ENCODE results near the gene RAB14.

Gene RAB14

DNA sequence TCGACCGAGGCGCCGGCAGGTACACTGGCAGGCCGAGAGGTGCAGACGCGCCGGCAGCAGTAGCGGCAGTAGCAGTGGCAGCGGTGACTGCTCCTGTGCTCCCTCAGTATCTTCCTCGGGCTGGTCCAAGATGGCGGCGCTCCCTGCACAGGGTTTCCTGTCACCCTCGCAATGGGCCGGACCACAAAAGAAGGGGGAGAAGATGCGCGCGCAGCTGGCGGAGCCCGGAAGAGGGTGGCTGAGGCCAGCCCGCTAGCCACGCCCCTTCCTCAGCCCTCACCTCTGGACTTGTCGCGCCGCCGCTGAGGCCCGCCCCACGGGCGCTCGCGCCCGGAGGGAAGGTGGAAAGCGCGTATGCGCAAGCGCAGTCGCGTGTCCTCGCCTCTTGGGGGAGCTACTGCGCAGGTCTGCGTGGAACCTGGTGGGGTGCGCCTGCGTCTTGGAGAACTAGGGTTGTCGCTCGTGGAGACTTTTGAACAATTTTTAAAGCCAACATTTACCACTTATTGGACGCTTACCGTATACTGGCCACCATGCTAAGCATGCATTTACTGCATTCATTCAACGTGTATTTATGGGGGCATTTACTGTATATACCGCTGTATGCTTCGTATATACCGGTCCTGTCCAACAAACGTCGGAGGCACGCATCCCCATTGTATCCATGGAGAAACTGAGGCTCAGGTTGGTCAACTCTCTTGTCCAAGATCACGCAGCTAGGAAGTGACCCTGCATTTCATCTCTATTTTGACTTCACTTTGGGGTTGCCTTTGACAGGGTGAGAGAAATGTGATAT lies at the start of gene RAB14:
Gene RAB14 (minus strand): TSS at position 132 of the 796 bp plus-strand sequence. CDS start 8,457 bp downstream, outside the sequence.
- FAIRE-seq, result peak; percentile 96

DNA sequence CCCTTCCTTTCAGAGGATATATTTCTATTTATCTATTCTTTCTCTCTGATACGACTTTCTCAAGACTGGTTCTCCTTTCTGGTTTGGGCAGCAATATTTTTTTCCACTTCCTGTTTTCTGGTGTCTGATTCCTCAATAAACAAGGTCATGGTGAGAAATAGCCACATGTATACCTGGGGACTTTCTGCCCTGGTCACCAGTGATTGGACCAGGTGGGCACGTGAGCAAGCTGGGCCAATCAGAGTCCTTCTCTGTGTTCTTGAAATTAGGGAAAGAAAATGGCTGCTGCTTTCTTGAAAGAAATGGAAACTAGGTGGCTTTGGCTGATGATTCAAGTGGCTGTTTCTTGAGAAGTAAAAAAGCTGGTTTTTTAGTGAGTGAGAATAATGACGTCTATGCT lies 47.9 kb upstream of the RAB14 start:
- FAIRE-seq, result no peak

DNA sequence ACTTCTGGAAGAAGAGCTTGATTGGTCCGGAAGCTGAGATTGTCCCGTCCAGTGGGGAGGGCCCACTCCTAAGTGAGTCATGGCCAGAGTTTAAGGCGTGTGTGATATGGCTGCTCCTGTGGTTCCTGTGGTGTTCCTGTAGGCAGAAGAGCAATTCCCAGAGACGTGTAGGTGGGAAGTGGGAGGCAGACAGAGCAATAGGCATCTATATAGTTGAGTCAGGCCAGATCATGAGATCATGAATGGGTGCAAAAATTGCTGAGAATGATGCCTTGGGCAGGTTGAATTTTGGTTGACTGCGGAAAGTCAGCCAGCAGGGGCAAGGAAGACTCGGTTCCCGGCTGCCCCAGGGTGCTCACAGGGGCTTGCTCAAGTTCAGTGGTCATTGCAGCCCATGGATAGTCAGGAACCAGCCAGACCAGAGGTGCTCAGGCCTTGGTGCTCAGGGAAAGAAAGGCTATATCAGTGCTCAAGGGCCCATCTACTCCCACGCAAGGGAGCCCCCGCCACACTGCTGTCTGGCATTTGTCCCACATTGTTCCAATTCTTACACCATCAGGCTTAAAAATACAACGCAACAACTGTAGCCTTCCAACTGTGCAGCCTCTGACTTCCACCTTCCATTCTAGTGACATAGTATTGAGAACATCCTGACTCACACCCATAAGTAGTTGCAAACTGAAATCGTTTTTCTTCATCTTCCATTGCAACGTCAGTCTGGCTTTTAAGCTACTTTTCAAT lies 45.3 kb upstream of the RAB14 start:
- FAIRE-seq, result no peak

GRCh38 chr9:121242959-121243346 lies 41.3 kb upstream of the RAB14 start:
- no peak for FAIRE-seq

DNA sequence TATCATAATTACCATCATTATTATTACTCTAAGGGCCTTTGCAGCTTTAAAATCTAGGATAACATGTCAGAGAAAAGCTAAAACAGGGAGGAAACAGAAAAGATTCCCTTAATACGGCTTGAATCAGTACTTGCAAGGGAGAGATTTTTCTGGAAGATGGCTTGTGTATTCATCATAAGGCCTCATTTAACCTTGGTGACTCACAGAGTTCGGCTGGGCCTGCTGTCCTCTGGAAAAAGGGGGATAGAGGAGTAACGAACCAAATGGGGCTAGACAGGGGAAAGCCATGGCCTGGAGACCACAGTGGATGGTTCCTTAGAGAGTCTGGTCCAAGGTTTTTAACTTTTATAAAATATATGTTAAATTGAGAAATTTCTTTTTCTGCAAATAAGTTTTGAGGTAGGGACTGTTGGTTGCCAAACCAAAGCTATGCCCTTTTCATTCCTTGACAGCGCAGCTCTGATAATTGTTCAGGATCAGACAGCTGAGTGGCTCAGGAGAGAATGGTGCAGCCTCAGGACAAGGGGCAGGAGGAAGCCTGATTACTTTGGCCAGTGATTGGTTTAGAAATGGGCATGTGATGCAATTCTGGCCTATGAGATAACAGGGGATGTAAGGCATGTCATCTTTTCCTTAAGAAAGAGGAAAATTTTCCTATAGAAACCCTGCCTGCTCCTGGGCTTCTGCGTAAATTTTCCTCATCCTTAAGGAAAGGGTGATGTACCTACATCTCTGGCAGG lies 40.7 kb upstream of the RAB14 start:
- FAIRE-seq, result no peak

DNA sequence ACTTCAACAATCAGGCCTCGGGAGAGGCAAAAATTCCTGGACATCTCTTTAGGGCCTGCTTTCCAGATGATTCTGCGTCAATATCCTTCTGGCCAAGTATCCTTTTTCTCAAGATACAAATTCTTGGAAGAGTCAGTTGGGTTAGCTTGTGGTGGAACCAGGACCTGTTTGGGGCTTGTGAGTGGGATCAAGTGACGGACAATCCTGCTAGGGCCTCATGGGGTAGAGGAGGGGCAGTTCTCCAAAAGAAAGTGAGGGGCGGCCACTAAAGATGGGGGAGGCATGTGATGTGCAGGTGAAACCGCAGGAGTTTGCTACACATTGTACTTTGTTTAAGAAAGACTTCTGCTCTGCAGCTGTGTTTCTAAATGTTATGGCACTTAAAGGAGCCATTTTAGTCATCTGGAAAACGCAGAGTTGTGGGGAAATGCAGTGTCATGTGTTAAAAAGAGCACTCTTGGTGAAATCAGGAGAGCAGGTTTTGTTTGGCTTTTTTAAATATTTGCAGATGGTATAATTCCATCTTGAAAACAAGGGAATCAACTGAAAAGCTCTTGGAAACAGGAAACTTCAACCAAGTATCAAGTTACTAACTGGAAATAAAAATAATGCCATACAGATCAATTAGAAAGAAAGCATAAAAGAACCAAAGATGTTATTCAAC lies 38.9 kb upstream of the RAB14 start:
- FAIRE-seq, result peak; percentile 72

GRCh38 chr9:121239851-121240250 lies 38.2 kb upstream of the RAB14 start:
- FAIRE-seq, result no peak

- FAIRE-seq, result no peak
Observed at GRCh38 chr9:121239071-121239470, 37.4 kb upstream of the RAB14 start.

DNA sequence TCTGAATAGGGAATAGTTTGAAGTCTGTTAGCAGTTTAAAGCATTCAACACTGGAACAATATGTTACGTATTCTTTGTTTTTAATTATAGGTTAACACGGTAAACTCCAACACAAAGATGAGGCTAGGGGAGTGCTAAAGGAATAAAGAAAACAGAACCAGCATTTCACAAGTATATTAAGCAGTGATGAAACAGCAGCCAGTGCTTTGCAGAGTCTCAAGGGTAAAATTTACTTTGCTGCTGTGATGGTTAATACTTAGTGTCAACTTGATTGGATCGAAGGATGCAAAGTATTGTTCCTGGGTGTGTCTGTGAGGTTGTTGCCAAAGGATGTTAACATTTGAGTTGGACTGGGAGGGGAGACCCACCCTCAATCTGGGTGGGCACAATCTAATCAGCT lies 36.2 kb upstream of the RAB14 start:
- no peak for FAIRE-seq

DNA sequence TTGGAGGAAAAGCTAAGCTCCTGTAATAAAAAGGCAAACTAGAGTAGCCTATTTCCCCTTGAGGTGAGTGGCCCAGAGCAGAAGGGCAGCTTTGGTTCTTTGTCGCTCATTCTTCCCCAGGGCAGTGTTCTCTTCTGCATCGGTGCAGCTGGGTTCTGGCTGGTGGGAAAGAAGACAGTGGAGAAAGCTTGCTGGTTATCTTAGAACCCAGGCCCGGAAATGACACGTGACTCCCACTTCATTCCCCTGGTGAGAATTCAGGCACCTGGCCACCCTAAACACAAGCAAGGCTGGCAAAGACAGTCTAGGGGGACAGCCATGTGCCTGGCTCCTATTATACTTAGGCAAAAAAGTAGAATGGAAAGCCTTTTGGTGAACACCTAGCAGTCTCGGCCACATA lies 33.8 kb upstream of the RAB14 start:
- no peak for FAIRE-seq

GRCh38 chr9:121234832-121235161 lies 33.1 kb upstream of the RAB14 start:
- FAIRE-seq, result no peak

DNA sequence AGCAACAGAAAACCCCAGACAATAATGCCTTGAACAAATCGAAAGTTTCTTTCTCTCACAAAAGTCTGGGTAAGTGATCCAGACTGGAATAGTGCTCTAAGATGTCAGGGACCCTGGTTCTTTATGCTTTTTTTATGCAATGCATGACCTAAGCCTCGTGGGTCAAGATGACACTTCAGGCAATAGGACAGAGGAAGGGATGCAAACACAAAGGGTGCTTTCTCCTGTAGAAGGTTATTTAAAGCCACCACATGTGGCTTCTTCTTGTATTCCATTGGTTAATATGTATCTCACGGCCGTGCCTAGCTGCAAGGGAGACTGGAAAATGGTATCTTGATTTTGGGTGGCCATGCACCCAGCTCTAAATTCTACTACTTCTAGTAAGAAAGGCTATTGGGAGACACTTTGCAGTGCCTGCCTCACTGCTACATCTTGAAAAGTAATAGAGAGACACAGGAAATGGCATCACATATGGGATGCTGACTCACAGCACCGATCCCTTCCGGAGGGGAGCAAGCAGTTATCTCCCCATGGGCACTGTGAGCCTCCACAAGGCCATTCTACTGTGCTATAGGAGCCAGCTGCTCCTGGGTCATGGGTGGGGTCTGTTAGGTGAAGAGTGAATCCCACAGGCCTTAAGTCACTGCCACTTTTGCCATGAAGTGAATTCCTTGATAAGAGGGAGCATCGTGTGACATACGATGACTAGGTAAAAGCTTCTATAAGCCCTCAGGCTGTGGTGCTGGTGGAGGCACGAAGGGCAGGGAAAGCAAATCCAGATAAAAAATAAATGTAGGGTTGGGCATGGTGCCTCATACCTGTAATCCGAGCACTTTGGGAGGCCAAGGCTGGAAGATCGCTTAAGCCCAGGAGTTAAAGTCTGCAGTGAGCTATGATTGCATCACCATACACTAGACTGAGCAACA lies 32.5 kb upstream of the RAB14 start:
- no peak for FAIRE-seq

- no peak for FAIRE-seq
Observed at GRCh38 chr9:121232251-121232650, 30.6 kb upstream of the RAB14 start.

GRCh38 chr9:121230256-121230655 lies 28.6 kb upstream of the RAB14 start:
- no peak for FAIRE-seq

DNA sequence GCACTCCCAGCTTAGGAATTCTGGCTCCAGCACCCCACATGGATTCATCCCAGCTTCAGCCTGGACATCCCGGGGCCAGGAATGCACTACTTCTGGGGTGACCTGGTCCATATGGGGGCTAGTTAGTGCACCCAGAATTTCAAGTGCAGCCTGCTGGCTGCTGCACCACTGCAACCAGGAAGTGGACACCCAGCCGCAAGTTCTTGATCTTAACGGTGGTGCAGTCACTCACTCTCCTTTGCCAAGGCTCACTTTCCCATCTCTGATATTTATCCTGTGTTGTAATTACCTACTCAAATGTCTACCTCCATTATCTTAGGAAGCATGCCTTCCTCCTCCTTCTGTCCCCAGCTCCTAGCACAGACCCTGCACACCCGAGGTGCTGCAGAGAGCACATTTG lies 26.2 kb upstream of the RAB14 start:
- FAIRE-seq, result no peak

DNA sequence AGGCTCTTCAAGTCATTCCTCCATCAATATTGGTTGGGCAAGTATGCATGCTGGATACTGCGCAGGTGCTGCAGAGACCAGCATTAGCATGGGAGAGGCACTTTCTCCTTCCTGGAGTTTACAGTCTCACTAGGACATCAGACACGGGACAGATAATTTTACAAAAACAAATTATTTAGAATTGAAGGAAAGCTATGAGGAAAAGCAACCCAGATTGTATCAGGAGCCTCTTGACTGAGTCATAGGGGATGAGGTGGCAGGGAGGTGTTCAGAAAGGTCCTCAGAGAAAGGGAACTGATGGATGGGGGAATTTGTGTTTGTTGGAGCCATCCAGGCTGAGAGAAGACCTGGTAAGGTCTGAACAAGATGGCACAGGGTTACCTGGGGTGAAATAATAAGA lies 24.5 kb upstream of the RAB14 start:
- no peak for FAIRE-seq

DNA sequence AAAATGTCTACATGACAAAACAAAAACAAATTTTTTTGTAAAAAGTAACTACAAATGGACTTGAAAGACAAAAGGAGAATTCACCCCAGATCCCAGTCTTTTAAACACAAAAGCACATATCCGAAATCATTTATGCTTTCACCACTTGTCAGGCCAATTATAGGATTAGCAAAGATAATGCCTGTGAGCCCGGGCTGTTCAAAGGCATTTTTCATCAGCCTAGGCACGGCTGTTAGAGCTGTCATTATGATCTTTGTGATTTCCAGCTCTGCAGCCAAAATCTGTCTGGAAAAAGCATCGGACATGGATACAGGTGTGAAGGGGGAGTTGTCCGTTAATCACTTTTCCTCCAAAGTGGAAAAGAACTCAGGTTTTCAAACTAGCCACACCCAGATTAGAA lies 23.6 kb upstream of the RAB14 start:
- FAIRE-seq, result no peak

DNA sequence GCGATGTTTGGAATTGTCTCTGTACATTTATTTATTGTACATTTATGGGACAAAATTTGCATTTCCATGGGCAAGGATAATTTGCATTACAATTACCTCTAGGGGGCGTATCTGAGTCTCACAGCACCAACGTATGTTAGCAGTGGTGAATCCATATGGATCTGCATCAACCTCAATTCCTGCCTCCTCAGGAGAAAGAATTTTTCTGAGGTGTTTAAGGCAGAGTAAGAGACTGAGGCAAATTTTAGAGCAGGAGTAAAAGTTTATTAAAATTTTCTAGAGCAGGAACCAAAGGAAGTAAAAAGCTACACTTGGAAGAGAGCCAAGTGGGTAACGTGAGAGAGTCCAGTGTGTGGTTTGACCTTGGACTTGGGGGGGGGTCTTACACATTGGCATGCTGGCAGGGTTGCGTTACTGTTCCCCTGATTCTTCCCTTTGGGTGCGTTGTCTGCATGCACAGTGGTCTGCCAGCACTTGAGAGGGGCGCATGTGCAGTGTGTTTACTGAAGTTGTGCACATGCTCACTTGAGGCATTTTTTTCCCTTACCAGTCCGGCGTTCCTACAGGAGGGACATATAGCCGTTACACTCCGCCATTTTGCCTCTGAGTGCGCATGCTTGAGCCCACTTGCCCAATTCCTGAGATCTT lies 21.0 kb upstream of the RAB14 start:
- FAIRE-seq, result no peak

GRCh38 chr9:121221664-121222055 lies 20.0 kb upstream of the RAB14 start:
- FAIRE-seq, result no peak

DNA sequence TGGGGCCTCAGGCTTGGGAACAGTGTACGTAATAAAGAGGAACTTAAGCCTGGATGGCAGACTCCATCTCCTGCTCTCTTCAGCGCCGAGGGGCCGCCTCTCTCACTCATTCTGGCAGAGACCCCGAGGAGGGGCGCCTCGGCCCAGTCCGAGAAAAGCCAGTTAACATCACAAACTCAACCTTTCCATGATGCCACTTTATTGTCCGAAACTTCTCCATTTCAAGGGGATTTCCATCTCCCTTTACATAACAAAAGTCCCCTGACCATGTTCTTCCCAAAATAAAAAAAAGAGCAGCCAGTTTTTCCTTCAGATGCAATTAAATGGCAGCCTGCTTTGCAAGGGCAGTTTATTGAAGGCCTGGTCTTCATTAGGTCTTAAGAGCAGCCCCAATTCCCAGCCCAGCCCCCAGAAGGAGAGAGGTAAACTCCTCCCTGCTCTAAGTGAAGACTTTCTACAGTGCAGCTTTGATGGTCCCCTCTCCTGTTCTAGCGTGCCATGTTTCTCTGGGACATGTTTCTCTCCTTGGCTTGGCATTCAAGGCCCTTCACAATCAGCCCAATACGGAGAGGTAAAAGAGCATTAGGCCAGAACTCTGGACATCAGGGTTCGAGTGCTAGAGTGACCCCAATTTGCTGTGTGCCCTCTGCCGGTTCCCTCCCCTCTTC lies 19.5 kb upstream of the RAB14 start:
- no peak for FAIRE-seq

GRCh38 chr9:121219530-121219929 lies 17.9 kb upstream of the RAB14 start:
- no peak for FAIRE-seq

Measured in endometrium (tissue), 2 donors.